Tibial nerve (tissue), 3 donors: Measurements from ENCODE around the gene BBS1.

ENCODE experiments used
- EP300 ChIP-seq, 2 donors: sonication (generic); formaldehyde crosslinking; IDR thresholded peaks; one replicate each; pipeline ENCODE4 v1.6.1; 2017; ENCODE audit warnings: antibody characterized with exemption in 2 of 2, mild to moderate bottlenecking in 1 of 2
- POLR2A ChIP-seq, 2 donors: fragments of 450-650 bp; IDR thresholded peaks; one replicate each; pipeline ENCODE4 v1.6.1; 2017; ENCODE audit warnings: antibody characterized with exemption in 2 of 2, mild to moderate bottlenecking in 2 of 2, moderate library complexity in 2 of 2

DNA sequence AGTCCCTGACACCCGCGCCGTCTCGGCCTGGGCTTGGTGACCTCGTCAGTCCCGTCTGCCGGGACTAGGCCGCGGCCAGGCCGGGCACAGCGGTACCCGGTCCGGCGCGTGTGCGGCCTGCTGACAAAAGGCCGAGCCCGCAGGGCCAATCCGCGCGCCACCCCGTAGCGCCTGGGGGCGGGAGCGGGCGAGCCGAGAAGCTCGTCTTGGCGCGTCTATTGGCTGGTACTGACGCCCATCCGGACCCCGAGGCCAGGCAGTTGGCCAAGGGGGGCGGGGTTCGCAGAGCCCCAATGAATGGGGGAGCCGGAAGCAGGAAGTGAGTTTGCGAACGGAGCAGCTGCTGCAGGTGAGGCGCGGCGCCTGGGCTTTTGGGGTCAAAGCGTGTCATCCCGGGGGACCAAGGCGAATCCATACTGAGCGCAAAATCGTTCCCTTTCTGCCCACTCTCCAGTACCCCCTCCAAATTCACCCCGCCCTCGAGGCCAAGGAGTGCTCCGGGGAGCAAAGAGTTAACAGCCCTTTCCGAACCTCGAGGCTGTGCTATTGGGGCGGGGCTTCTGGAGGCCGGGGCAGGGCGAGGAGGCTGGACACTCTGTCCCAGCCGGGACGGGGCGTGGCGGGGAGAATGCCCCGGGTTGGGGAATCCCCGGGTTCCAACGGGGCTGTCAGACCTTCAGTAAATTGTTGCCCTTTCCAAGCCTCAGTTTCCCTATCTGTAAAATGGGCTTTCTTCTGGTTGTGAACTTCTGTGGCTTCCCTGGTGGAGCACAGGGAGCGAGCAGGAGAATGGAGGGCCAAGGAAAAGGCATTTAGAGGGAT is 30.1 kb upstream of the BBS1 start, which contains the start of gene DPP3:
- TF ChIP-seq POLR2A (IDR thresholded peaks at IDR 0.05): peak; percentile 83 to 89
- peak; percentile 64 to 94 for TF ChIP-seq EP300 (IDR thresholded peaks at IDR 0.05)
